ENCODE data around the gene KCNMA1. TPM values are rescaled to one million over a fixed set of nuclear protein-coding genes. Genes with fewer than 3 reads are reported as not detected.

The KCNMA1 gene
- total RNA-seq, 1 experiment from 2014 or later, result 31.3 TPM

DNA sequence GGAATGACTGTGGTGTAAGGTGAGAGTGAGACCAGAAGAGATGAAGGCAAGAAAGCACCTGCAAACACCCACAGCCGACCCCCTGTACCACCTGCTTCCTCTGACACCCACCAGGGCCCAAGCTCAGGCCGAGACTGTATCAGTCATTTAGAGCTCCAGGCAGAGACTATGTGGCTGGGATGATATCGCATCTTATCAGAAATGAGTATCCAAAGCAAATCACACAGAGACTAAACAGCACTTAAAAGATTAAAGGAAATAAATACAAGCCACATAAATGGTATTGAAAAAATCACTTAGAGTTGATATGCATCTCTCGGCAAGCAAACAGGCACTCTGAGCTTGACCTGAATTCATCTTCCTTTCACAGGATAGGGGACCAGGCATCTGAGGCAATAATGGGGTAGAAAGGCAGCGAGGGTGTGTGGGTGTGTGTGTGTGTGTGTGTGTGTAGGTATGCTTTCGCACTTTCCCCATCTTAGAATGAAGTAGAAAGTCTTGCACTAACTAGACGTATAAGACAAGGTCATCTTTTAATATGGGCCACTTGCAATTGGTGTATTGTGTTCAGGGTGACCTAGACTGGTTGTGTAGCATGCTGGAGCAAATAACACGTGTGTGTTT, 665.9 kb downstream of the KCNMA1 start:
- Histone ChIP-seq H3K4me3 (ENCODE audit: low read length) (no peak overlapping the region), H3K9me2 (replicated peaks; ENCODE audit: insufficient read depth, low read length) (no peaks in the 10 kb centered on the region), H3K27me3 (ENCODE audit: low read length) (no peaks in the 10 kb centered on the region), H2AFZ (ENCODE audit: low read length) (no peak overlapping the region), H3K9ac (ENCODE audit: low read length) (no peak overlapping the region), H4K20me1 (ENCODE audit: insufficient read depth, low read depth, low read length) (no peaks in the 10 kb centered on the region), H3K4me1 (ENCODE audit: low read length) (no peaks in the 10 kb centered on the region), H3K36me3 (ENCODE audit: insufficient read depth, low read length) (no peaks in the 10 kb centered on the region), H3K4me2 (ENCODE audit: low read depth, low read length, poor library complexity, severe bottlenecking) (no peak overlapping the region), H3K9me3 (ENCODE audit: low read length) (no peaks in the 10 kb centered on the region), H3K79me2 (ENCODE audit: low read length) (no peaks in the 10 kb centered on the region), H3K27ac (ENCODE audit: low read length) (no peak overlapping the region)
- no peak for DNase-seq

GRCh38 chr10:76970711-76971519, 666.7 kb downstream of the KCNMA1 start:
- no peaks in the 10 kb centered on the region for H3K27me3 ChIP-seq (ENCODE audit: low read length)
- no peak overlapping the region for H2AFZ ChIP-seq (ENCODE audit: low read length)
- no peaks in the 10 kb centered on the region for H3K9me2 ChIP-seq (replicated peaks; ENCODE audit: insufficient read depth, low read length)
- H3K27ac ChIP-seq (ENCODE audit: low read length), result no peak overlapping the region
- no peak overlapping the region for H3K4me3 ChIP-seq (ENCODE audit: low read length)
- H3K4me1 ChIP-seq (ENCODE audit: low read length), result no peaks in the 10 kb centered on the region
- DNase-seq, result no peak
- H4K20me1 ChIP-seq (ENCODE audit: insufficient read depth, low read depth, low read length), result no peaks in the 10 kb centered on the region
- no peak overlapping the region for H3K9ac ChIP-seq (ENCODE audit: low read length)
- H3K36me3 ChIP-seq (ENCODE audit: insufficient read depth, low read length), result no peaks in the 10 kb centered on the region
- no peaks in the 10 kb centered on the region for H3K79me2 ChIP-seq (ENCODE audit: low read length)
- no peak overlapping the region for H3K4me2 ChIP-seq (ENCODE audit: low read depth, low read length, poor library complexity, severe bottlenecking)
- H3K9me3 ChIP-seq (ENCODE audit: low read length), result no peaks in the 10 kb centered on the region

DNA sequence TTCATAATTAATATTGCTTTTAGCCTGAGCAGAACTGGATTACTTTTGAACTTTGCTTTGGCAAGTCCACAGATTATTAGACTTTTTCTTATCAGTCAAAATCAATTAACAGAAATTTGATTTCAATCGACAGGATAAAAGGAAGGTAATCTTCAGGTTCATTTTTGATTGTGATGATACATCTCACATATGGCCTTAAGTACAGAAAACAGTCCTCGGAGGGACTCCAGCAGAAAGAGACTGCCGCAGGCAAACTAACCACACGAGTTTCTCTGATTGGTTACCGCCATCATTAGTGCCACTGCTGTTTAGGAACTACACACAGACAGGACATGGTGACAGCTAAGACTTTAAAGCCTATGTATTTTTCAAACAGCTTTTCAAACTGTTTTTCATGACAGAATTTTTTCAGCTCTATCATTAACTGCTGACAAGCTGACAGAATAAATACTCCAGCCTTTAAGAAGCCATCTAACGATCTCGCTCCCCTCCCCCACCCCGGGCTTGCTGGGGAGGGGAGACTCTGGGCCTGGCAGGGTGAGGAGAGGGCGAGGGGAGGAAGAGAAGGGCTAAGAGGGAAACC, 668.2 kb downstream of the KCNMA1 start:
- H3K9me3 ChIP-seq (ENCODE audit: low read length), result no peaks in the 10 kb centered on the region
- H3K36me3 ChIP-seq (ENCODE audit: insufficient read depth, low read length), result no peaks in the 10 kb centered on the region
- H3K27me3 ChIP-seq (ENCODE audit: low read length), result no peaks in the 10 kb centered on the region
- no peak overlapping the region for H3K27ac ChIP-seq (ENCODE audit: low read length)
- no peak overlapping the region for H2AFZ ChIP-seq (ENCODE audit: low read length)
- no peaks in the 10 kb centered on the region for H3K9me2 ChIP-seq (replicated peaks; ENCODE audit: insufficient read depth, low read length)
- no peaks in the 10 kb centered on the region for H3K4me1 ChIP-seq (ENCODE audit: low read length)
- H3K9ac ChIP-seq (ENCODE audit: low read length), result no peak overlapping the region
- no peak overlapping the region for H3K4me3 ChIP-seq (ENCODE audit: low read length)
- no peaks in the 10 kb centered on the region for H3K79me2 ChIP-seq (ENCODE audit: low read length)
- no peak for DNase-seq
- H3K4me2 ChIP-seq (ENCODE audit: low read depth, low read length, poor library complexity, severe bottlenecking), result no peak overlapping the region
- no peaks in the 10 kb centered on the region for H4K20me1 ChIP-seq (ENCODE audit: insufficient read depth, low read depth, low read length)

DNA sequence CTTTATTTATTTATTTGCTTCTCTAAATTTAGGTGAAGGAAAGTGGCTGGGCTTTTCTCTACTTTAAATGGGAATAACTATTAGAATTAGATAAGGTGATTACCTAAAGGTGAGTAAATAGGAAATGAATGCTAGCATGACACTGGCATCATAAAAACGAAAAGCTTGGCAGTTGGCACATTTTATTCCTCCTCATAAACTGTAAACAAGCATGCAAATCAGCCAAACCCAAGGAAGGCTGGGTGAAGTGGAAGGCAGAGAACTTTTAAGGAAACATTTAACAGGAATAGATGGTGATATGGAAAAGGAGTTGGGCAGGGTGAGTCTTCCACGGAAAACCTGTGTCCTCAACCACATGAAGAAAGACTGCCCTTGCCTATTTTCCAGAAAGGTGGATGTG, 669.1 kb downstream of the KCNMA1 start:
- no peak overlapping the region for H3K9ac ChIP-seq (ENCODE audit: low read length)
- no peaks in the 10 kb centered on the region for H4K20me1 ChIP-seq (ENCODE audit: insufficient read depth, low read depth, low read length)
- H3K27ac ChIP-seq (ENCODE audit: low read length), result no peak overlapping the region
- H3K9me2 ChIP-seq (replicated peaks; ENCODE audit: insufficient read depth, low read length), result no peaks in the 10 kb centered on the region
- no peaks in the 10 kb centered on the region for H3K36me3 ChIP-seq (ENCODE audit: insufficient read depth, low read length)
- H3K9me3 ChIP-seq (ENCODE audit: low read length), result no peaks in the 10 kb centered on the region
- no peak overlapping the region for H3K4me2 ChIP-seq (ENCODE audit: low read depth, low read length, poor library complexity, severe bottlenecking)
- no peak for DNase-seq
- H3K27me3 ChIP-seq (ENCODE audit: low read length), result no peaks in the 10 kb centered on the region
- no peak overlapping the region for H3K4me3 ChIP-seq (ENCODE audit: low read length)
- no peaks in the 10 kb centered on the region for H3K4me1 ChIP-seq (ENCODE audit: low read length)
- no peaks in the 10 kb centered on the region for H3K79me2 ChIP-seq (ENCODE audit: low read length)
- H2AFZ ChIP-seq (ENCODE audit: low read length), result no peak overlapping the region

- Histone ChIP-seq H3K4me1 (ENCODE audit: low read length) (no peaks in the 10 kb centered on the region), H3K36me3 (ENCODE audit: insufficient read depth, low read length) (no peaks in the 10 kb centered on the region), H3K4me3 (ENCODE audit: low read length) (no peak overlapping the region), H3K9me3 (ENCODE audit: low read length) (no peaks in the 10 kb centered on the region), H3K9ac (ENCODE audit: low read length) (no peak overlapping the region), H4K20me1 (ENCODE audit: insufficient read depth, low read depth, low read length) (no peaks in the 10 kb centered on the region), H3K4me2 (ENCODE audit: low read depth, low read length, poor library complexity, severe bottlenecking) (no peak overlapping the region), H3K9me2 (replicated peaks; ENCODE audit: insufficient read depth, low read length) (no peaks in the 10 kb centered on the region), H3K79me2 (ENCODE audit: low read length) (no peaks in the 10 kb centered on the region), H3K27ac (ENCODE audit: low read length) (no peak overlapping the region), H2AFZ (ENCODE audit: low read length) (no peak overlapping the region), H3K27me3 (ENCODE audit: low read length) (no peaks in the 10 kb centered on the region)
- DNase-seq, result no peak
Observed at GRCh38 chr10:76962851-76963250, 674.8 kb downstream of the KCNMA1 start.

GRCh38 chr10:76961841-76962240, 675.8 kb downstream of the KCNMA1 start:
- H3K4me1 ChIP-seq (ENCODE audit: low read length), result no peaks in the 10 kb centered on the region
- DNase-seq, result no peak
- no peak overlapping the region for H3K9ac ChIP-seq (ENCODE audit: low read length)
- no peak overlapping the region for H3K4me3 ChIP-seq (ENCODE audit: low read length)
- no peak overlapping the region for H3K4me2 ChIP-seq (ENCODE audit: low read depth, low read length, poor library complexity, severe bottlenecking)
- no peaks in the 10 kb centered on the region for H4K20me1 ChIP-seq (ENCODE audit: insufficient read depth, low read depth, low read length)
- H3K27me3 ChIP-seq (ENCODE audit: low read length), result no peaks in the 10 kb centered on the region
- H3K27ac ChIP-seq (ENCODE audit: low read length), result no peak overlapping the region
- no peaks in the 10 kb centered on the region for H3K79me2 ChIP-seq (ENCODE audit: low read length)
- H3K36me3 ChIP-seq (ENCODE audit: insufficient read depth, low read length), result no peaks in the 10 kb centered on the region
- no peaks in the 10 kb centered on the region for H3K9me3 ChIP-seq (ENCODE audit: low read length)
- H2AFZ ChIP-seq (ENCODE audit: low read length), result no peak overlapping the region
- no peaks in the 10 kb centered on the region for H3K9me2 ChIP-seq (replicated peaks; ENCODE audit: insufficient read depth, low read length)

- Histone ChIP-seq H3K79me2 (ENCODE audit: low read length) (no peaks in the 10 kb centered on the region), H3K9me2 (replicated peaks; ENCODE audit: insufficient read depth, low read length) (no peaks in the 10 kb centered on the region), H3K27ac (ENCODE audit: low read length) (no peak overlapping the region), H3K9ac (ENCODE audit: low read length) (no peak overlapping the region), H3K36me3 (ENCODE audit: insufficient read depth, low read length) (no peaks in the 10 kb centered on the region), H3K27me3 (ENCODE audit: low read length) (no peaks in the 10 kb centered on the region), H3K9me3 (ENCODE audit: low read length) (no peaks in the 10 kb centered on the region), H3K4me1 (ENCODE audit: low read length) (no peaks in the 10 kb centered on the region), H4K20me1 (ENCODE audit: insufficient read depth, low read depth, low read length) (no peaks in the 10 kb centered on the region), H2AFZ (ENCODE audit: low read length) (no peak overlapping the region), H3K4me3 (ENCODE audit: low read length) (no peak overlapping the region), H3K4me2 (ENCODE audit: low read depth, low read length, poor library complexity, severe bottlenecking) (no peak overlapping the region)
- DNase-seq, result no peak
Observed at GRCh38 chr10:76959111-76959510, 678.5 kb downstream of the KCNMA1 start.

- no peak overlapping the region for H3K4me3 ChIP-seq (ENCODE audit: low read length)
- H3K4me1 ChIP-seq (ENCODE audit: low read length), result no peaks in the 10 kb centered on the region
- no peaks in the 10 kb centered on the region for H3K36me3 ChIP-seq (ENCODE audit: insufficient read depth, low read length)
- H3K9me2 ChIP-seq (replicated peaks; ENCODE audit: insufficient read depth, low read length), result no peaks in the 10 kb centered on the region
- H4K20me1 ChIP-seq (ENCODE audit: insufficient read depth, low read depth, low read length), result no peaks in the 10 kb centered on the region
- H3K4me2 ChIP-seq (ENCODE audit: low read depth, low read length, poor library complexity, severe bottlenecking), result no peak overlapping the region
- H3K79me2 ChIP-seq (ENCODE audit: low read length), result no peaks in the 10 kb centered on the region
- no peaks in the 10 kb centered on the region for H3K27me3 ChIP-seq (ENCODE audit: low read length)
- H3K9ac ChIP-seq (ENCODE audit: low read length), result no peak overlapping the region
- H3K9me3 ChIP-seq (ENCODE audit: low read length), result no peaks in the 10 kb centered on the region
- H2AFZ ChIP-seq (ENCODE audit: low read length), result no peak overlapping the region
- H3K27ac ChIP-seq (ENCODE audit: low read length), result no peak overlapping the region
- no peak for DNase-seq
Observed at GRCh38 chr10:76954838-76955237, 682.8 kb downstream of the KCNMA1 start.
